Measurements from ENCODE around the gene COL15A1.

Gene COL15A1

GRCh38 chr9:99015448-99015847, 71.7 kb downstream of the COL15A1 start:
- no peak for DNase-seq (ENCODE audit: low spot score)

- DNase-seq (ENCODE audit: low spot score), result no peak
Measured at GRCh38 chr9:99015890-99016289, 72.2 kb downstream of the COL15A1 start.

DNA sequence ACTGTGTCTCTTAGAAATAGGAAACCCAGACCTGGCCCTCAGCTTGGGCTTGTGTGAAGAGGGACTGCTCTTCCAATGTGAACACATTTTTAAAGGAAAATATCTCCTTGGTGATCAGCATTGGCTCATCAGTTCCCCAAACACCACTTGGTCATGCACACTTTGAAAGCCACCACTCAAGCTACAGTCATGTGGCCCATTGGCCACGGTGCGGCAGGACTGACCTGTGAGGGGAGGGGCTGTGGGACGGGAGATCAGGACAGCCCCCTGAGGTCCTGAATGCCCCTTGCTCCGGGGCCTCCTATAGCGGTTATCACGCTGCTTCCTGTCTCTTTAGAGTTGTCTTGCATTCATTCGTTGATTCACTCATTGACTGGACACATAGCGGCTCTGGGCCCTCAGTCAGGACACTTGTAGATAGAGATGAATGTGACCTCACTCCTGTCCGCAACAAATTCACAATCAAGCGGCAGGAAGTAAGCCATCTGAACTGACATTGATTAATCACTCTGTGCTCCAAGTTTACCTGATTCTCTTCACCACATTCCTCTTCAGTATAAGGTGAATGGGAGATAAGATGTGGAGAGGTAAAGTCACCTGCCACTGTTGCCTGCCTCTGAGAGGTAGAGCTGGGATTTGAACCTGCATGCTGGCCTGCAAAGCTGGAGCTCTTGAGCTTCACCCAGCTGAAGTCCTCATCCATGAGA, 73.1 kb downstream of the COL15A1 start:
- DNase-seq (ENCODE audit: low spot score), result no peak

DNA sequence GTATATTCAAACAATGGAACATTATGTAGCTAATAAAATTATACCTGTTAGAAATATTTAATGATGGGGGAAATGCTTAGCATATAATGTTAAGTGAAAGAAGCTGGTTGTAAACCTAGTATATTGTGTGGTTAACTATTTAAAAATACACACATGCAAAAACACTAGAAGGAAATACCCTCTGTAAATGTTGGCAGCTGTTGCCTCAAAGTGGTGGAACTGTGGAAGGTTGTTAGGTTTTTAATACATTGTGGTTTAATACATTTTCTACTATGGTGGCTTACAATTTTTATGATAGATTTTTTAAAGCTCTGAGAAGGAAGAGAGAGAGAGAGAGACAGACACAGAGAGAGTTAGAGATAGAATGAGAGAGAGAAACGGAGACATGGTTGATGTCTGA, 74.9 kb downstream of the COL15A1 start:
- no peak for DNase-seq (ENCODE audit: low spot score)

- DNase-seq (ENCODE audit: low spot score), result peak; percentile 84
Measured at GRCh38 chr9:99019510-99020331, 76.0 kb downstream of the COL15A1 start.

- no peak for DNase-seq (ENCODE audit: low spot score)
Measured at GRCh38 chr9:99020786-99021436, 77.2 kb downstream of the COL15A1 start.

- no peak for DNase-seq (ENCODE audit: low spot score)
Measured at GRCh38 chr9:99021512-99021911, 77.8 kb downstream of the COL15A1 start.

- DNase-seq (ENCODE audit: low spot score), result no peak
Measured at GRCh38 chr9:99023231-99023630, 79.5 kb downstream of the COL15A1 start.

DNA sequence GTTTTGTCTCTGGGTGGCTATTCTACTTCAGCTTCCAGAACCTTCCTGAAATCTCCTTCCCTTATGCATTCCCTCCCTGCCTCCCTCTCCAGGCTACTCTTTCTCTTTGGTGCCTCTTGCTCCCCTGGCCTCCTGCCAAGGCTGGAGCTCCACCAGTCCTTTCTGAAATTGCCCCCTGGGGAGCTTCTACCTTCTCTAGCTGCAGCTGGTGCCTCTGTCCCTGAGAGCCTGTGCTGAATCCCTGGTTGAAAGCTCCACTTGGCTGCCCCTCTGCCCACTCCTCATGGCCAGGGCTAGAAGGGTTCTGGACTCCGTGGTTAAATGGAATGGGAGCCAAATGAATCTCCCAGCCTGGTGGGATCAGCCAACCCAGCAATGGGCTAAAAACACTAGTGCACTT, 80.1 kb downstream of the COL15A1 start:
- DNase-seq (ENCODE audit: low spot score), result no peak

DNA sequence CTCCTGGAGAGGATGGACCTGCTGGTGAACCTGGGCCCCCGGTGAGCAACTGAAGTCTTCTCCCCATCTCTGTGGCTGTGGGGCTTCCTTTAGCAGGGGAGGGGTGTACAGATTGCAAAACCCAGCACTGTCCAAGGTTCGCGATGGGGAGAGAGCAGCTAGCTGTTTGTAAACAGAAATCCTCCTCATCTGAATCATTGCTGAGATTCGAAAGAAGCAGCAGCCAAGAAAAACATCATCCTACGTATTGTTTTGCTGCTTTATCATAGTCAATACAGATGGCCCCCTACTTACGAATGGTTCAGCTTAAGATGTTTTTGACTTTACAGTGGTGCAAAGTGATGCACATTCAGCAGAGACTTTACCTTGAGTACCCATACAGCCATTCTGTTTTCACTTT, 81.3 kb downstream of the COL15A1 start:
- DNase-seq (ENCODE audit: low spot score), result no peak

DNA sequence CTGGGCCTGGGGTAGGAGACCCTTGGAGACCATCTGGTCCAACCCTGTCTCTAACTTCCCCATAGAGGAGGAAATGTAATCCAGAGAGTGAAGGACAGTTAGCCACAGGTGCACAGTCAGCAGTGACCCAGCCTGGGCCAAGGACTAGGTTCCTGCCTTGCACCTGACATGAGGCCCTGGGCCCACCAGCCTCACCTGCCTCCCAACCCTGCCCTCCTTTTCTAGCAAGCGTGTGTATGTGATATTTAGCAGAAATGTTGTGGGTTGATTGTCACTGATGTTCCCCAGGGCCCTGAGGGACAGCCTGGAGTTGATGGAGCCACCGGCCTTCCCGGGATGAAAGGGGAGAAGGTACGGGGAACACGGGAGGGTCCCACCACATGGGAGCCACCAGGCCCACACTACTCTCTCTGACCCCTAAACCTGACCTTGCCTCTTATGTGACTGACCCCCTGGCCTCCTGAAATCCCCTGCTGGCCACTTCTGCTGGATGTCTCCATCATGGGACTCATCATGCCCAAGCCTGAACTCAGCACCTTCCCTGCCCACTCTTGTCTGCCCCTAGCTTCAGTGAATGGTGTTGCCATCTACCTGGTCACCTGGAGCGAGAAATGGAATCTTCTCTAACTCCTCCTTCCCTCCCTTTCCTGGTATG, 82.0 kb downstream of the COL15A1 start:
- DNase-seq (ENCODE audit: low spot score), result no peak

- DNase-seq (ENCODE audit: low spot score), result no peak
Measured at GRCh38 chr9:99026271-99026955, 82.7 kb downstream of the COL15A1 start.

DNA sequence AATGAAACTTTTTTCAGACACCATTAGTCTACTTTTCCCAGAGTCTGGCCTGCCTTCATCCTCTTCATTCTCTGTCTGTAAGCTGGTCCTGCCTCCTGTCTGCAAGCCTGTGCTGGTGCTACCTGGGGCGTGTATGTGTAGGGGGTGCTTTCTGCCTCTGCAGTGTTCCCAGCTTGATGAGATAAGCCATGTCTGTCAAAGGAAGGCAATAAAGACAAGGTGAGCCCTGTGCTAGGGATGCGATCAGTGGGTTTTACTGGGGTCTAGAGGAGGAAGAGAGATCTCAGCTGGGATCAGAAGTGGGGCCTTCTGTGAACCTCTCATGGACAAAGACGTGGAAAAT, 83.2 kb downstream of the COL15A1 start:
- no peak for DNase-seq (ENCODE audit: low spot score)

DNA sequence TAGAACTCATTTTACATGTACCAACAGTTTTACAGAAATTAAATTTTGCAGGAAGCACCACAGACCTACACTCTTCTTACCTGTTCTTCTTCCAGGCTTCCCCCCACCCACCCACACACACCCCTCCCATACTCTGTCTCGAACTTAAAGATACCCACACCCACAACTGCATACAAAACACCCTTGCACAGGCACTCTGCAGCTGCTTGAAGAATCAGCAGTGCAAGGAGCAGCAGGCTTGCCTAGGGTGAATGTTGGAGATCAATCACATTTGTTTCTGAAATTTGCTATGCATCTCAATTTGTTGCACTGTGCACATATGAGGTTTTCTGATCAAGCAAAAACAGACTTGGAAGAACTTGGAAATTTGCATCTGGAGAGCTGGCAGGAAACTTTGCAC, 83.7 kb downstream of the COL15A1 start:
- no peak for DNase-seq (ENCODE audit: low spot score)

DNA sequence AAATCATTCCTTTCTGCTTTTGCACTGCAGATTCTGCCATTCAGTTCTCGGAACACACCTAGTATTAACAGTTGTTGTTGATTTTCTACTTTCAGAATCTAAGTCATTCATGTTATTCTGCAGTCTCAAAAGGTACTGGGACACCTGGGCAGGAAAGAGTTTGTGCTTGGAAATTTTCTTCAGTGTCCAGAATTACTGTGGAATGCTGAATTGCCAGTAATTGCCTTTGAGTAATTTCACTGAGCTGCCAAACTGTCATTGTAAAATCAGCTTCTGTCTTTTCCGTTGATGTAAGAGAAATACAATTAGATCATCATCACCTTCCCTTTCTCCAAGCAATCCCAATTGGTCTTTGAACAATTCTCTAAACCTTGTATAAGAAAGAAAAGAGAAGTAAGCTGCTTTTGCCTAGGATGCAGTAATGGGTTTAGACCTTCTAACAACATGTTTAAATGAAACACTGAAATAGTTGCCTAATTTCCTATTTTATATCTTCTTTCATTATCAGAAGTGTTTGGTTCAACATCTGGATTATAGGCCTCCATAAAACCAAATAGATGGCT, 85.5 kb downstream of the COL15A1 start:
- no peak for DNase-seq (ENCODE audit: low spot score)

DNA sequence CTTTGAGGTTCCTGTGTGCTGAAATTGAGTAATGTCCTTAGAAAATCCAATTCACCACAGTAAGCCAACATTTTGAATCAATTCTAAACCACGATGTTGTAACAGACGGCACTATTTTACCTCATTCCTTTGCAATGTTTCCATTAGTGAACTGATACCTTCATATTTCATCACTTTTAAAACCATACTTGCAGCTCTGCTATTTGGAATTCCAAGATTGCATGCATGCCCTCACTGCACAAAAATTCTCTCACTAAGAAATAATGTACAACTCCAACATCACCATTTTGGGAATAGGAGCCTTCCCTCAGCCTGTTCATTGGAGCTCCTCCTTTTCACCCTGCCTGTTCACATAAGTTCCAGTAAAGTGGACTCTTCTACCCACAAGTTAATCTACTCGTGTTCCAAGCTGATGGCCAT, 86.4 kb downstream of the COL15A1 start:
- peak; percentile 83 for DNase-seq (ENCODE audit: low spot score)

GRCh38 chr9:99030610-99031109, 87.0 kb downstream of the COL15A1 start:
- DNase-seq (ENCODE audit: low spot score), result no peak

GRCh38 chr9:99031319-99031718, 87.6 kb downstream of the COL15A1 start:
- DNase-seq (ENCODE audit: low spot score), result no peak

- DNase-seq (ENCODE audit: low spot score), result no peak
Measured at GRCh38 chr9:99031994-99032393, 88.3 kb downstream of the COL15A1 start.

DNA sequence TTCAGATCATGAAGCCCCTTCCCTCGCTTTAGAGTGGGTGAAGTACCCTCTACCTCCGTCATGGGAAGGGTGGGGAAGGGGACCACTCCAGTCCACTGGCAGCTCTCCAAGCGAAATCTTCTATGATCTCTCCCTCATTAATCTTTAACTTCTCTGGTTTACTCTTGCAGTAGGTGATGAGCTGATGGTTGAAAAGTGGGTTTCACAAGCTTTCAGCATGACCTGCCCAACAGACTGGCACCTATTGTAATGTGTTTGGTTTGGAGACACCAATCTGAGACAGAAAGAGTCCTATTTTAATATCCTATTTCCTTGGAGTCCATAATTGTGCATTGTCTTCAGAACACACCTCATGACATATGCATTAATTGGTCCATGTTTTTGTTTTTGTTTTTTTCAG, 90.4 kb downstream of the COL15A1 start:
- no peak for DNase-seq (ENCODE audit: low spot score)

DNA sequence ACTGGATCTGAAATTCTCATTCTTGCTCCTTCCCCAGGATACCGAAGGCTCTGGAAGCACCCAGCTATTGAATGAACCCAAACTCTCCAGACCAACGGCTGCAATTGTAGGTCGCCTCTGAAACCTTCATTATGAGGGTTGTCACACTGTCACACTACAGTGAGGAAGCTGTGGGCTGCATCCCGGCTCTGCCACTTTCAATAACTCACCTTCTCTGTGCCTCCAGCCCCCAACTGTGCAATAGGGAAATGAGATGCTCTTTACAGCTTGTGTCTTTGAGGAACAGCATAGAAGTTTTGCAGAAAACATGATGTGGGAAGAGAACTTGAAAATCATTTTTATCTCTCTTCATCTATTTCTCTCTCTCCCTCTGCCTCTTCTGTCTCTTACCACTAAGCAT, 91.6 kb downstream of the COL15A1 start:
- DNase-seq (ENCODE audit: low spot score), result no peak

Measured in GM03348 (cell line).